IMR-90 (cell line): ENCODE measurements around the gene DNMT1.

ENCODE experiments used
- CTCF ChIP-seq: conservative IDR thresholded peaks from 2 replicates; pipeline ENCODE4 v1.5.1; 2012; ENCODE audit warnings: mild to moderate bottlenecking, low read depth, low read length, improper control_type of control experiment
- ELK1 ChIP-seq: fragments of 150-350 bp; IDR thresholded peaks from 2 replicates; pipeline ENCODE4 v1.6.1; 2016; ENCODE audit warnings: low read depth, mild to moderate bottlenecking, low read length, moderate library complexity, borderline replicate concordance

- TF ChIP-seq CTCF (no peak), ELK1 (no peak)
These were observed 102.7 kb downstream of the DNMT1 start for GRCh38 chr19:10091895-10092641.
